Neural progenitor cell (in vitro differentiated cells): ENCODE data around the gene PDILT.

Experiments
- CTCF ChIP-seq: fragments of 200-600 bp; sonication (generic); IDR thresholded peaks from 2 replicates; pipeline ENCODE4 v1.5.1; 2017; ENCODE audit warnings: antibody characterized with exemption, mild to moderate bottlenecking
- EZH2 ChIP-seq: fragments of 200-600 bp; sonication (generic); IDR thresholded peaks from 2 replicates; pipeline ENCODE4 v1.6.1; 2017; ENCODE audit warnings: antibody characterized with exemption, mild to moderate bottlenecking, moderate library complexity
- EZH2phosphoT487 ChIP-seq: fragments of 200-600 bp; sonication (generic); IDR thresholded peaks from 2 replicates; pipeline ENCODE4 v1.6.1; 2017; ENCODE audit warnings: antibody characterized with exemption

DNA sequence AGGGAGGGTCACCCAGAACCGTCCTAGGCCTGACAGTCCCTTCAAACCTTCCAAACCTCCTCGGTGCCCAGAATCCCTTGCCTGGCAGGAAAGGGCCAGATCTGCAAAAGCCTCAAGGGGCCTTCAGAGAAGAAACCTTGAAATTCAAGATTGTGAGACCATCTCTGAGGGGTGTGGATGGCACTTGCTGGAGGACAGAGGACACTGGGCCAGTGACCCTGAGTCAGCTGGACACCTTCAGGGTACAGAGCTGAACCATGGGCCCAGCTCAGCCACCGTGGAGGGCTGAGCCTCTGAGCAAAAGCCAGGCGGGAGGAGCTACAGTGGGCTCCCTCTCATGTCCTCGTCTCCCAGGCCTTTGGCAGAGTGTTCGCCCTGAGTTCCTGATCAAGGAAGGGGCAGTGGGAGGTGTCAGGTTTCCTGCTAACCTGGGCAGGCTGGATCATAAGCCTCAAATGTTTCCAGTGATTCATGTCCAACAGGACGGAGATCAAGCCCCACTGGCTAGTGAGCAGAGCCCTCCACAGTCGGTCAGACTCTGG lies 3.0 kb downstream of the PDILT start:
- TF ChIP-seq CTCF: no peak
- TF ChIP-seq EZH2: no peak
- no peak for TF ChIP-seq EZH2phosphoT487
